Gastrocnemius medialis (tissue), 4 donors: ENCODE results near the gene USP28.

Experiments
- CTCF ChIP-seq, 5 experiments: fragments of 450-650 bp in 3 of 5; fragments of 200-600 bp in 2 of 5; sonication (generic) in 2 of 5; IDR thresholded peaks in 4 of 5; conservative IDR thresholded peaks in 1 of 5; 1 replicate in 4 of 5; 2 replicates in 1 of 5; pipeline ENCODE4 v1.5.1; 2016 to 2019; ENCODE audit warnings: antibody characterized with exemption in 5 of 5, mild to moderate bottlenecking in 3 of 5, moderate library complexity in 3 of 5
- POLR2A ChIP-seq, 2 donors: fragments of 450-650 bp; IDR thresholded peaks; one replicate each; pipeline ENCODE4 v1.6.1; 2017; ENCODE audit warnings: antibody characterized with exemption in 2 of 2, mild to moderate bottlenecking in 2 of 2, moderate library complexity in 2 of 2

GRCh38 chr11:113827477-113827876 is 47.9 kb downstream of the USP28 start:
- TF ChIP-seq CTCF (IDR thresholded peaks at IDR 0.05 in 4 of 5, conservative IDR thresholded peaks at IDR 0.05 in 1 of 5), result no peak
- no peak for TF ChIP-seq POLR2A (IDR thresholded peaks at IDR 0.05)
